GM18951 (cell line): Measurements from ENCODE around the gene TCP11.

Experiments
- POLR2A ChIP-seq: IDR thresholded peaks from 4 replicates; pipeline ENCODE4 v1.6.1; 2011; ENCODE audit warnings: mild to moderate bottlenecking; ENCODE audit not compliant: insufficient read length, insufficient read depth; ENCODE audit errors: extremely low read depth
- in situ Hi-C: fragments of 300-500 bp; cut with MboI; formaldehyde crosslinking; loops from one replicate; pipeline ENCODE4 v1.12.0; 2022; ENCODE audit warnings: low sequenced_read_pairs, mixed read lengths, inconsistent platforms; ENCODE audit not compliant: unreplicated experiment

Gene TCP11

DNA sequence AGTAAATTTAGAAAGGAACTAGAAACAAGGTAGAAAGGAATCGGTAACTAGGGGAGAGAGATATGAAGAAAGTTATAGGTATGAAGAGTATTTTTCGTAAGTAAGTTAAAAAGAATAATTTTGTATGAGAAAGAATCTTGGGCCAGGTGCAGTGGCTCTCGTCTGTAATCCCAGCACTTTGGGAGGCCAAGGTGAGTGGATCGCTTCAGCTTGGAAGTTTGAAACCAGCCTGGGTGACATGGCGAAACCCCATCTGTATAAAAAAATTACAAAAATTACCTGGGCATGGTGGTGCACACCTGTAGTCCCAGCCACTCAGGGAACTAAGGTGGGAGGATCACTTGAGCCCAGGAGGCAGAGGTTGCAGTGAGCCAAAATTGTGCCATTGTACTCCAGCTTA is 42.0 kb downstream of the TCP11 start:
- no peak for TF ChIP-seq POLR2A
- in situ Hi-C loops = no loop called here

DNA sequence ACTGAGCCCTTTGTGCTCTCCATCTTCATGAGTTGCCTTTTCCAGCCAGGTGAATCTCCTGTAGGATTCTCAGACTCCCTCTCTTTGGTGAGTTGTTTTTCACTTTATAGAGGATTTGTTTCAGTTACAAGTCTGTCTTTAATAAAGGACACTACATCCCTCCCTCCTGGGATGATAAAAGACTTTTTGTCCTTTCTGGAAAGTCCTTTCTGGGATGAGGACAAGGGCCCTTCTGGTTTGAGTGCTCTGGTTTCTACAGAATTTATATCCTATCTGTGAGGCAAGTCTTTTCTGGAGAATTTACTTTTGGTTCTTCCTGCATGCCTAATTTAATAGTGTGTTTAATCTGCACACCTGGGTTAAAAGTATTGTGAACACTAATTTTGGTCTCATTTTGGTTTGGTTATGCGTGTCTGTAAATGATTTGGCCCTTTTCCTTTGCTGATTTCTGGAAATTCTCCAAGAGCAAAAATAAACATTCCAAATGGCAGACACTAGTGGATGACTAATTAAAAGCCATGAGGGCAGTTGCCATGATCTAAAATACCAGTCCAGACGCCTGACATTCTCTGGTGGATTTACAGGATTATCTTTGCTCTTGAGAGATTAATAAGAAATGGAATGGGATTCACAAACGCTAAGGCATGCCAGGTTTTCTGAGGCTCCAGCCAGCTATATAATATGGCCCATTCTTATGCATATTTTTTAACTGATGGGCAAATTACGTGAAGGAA is 44.8 kb downstream of the TCP11 start:
- in situ Hi-C loops = no loop called here
- TF ChIP-seq POLR2A = no peak

GRCh38 chr6:35094183-35094582 is 47.0 kb downstream of the TCP11 start:
- in situ Hi-C loops = no loop called here

DNA sequence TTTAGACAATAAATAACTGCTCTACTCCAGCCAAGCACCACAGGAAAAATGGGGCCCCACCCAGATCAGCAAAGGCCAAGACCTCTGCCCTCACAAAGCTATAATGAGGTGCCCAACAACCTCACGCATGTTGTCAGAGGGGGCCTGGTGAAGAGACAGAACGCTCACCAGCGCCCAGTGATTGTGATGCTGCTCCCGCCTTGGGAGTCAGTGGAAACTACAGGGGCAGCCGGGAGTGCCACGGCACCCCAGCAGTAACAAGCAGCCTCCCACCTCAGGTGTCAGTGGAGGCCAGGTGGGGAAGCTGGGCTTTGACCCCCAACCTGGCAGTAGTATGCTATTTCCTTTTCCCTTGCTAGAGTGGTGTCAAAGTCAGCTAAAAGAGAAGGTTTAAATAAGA is 47.4 kb downstream of the TCP11 start:
- no peak for TF ChIP-seq POLR2A
- in situ Hi-C loops = no loop called here

More at GRCh38 chr6:35094183-35094582, 47.0 kb downstream of the TCP11 start:
- no peak for TF ChIP-seq POLR2A

- in situ Hi-C loops = no loop called here
These were observed 48.1 kb downstream of the TCP11 start for GRCh38 chr6:35093118-35093445.

DNA sequence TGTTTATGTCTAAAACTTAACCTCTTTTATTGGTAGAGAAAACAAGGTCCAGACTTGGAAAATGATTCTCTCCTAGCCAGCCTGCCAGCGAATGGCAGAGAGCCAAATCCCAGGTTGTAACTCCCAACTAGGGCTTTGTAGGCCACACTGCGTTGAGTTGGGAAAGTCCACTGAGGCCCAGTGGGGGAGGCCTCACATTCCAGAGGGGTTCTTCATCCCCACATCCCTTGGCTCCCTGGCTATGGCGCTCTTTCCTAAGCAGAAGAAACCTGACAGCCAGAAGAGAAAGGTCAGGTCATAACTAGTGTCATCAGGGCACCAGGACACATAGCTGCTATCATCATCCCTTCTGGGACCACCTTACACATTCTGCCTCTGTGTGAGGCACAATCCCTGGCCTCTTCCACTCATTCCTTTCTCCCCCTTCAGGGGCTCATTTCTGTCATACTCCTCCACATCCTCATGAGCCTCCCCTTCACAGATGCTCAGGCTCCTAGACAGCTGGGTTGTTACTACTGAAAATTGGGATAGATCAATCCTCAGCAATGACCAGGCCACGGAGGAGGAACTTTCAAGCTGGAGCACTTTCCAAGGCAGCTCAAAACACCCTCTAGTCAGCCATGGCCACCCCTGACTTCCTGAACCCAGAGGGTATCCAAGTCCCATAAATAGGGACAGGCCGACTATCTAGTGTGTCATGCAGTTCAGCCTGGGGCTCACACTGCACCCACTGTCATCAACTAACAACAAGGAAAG is 48.6 kb downstream of the TCP11 start:
- no peak for TF ChIP-seq POLR2A
- in situ Hi-C loops = no loop called here

More at GRCh38 chr6:35093118-35093445, 48.1 kb downstream of the TCP11 start:
- no peak for TF ChIP-seq POLR2A

DNA sequence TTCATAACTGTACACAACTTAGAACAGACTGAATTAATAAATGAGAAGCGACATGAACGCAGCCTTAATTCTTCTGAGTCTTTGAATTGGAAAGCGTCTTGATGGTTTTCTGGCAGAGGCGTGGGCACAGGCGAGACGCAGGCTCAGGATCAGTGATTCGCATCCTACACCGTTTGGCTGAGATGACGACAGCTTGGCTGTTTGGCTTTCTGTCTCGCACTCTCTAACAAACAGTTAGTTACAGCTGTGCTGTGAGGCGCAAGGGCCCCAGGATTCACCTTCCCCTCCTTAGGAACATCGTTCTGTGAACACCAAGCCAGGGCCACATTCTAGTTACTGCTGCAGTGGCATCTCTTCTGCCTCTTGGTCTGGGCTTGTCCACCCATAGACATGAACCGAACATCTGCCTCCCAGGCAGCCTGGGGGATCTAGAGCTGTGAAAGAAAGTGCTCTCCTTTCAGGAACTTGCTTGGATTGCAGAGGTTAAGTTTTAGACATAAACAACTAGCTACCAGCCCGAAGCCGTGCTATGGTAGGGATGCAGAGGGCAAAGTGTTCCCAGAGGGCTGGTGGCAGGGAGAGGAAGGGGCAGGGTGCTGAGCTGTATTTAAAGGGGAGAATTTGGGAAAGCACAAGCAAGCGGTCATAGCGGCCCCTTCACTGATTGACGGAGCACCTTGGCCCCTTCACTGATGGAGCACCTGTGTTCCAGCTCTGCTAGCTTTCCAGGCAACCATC is 49.6 kb downstream of the TCP11 start:
- TF ChIP-seq POLR2A = no peak
- in situ Hi-C loops = no loop called here

- no peak for TF ChIP-seq POLR2A
- in situ Hi-C loops = no loop called here
These were observed 50.4 kb downstream of the TCP11 start for GRCh38 chr6:35090734-35091133.

DNA sequence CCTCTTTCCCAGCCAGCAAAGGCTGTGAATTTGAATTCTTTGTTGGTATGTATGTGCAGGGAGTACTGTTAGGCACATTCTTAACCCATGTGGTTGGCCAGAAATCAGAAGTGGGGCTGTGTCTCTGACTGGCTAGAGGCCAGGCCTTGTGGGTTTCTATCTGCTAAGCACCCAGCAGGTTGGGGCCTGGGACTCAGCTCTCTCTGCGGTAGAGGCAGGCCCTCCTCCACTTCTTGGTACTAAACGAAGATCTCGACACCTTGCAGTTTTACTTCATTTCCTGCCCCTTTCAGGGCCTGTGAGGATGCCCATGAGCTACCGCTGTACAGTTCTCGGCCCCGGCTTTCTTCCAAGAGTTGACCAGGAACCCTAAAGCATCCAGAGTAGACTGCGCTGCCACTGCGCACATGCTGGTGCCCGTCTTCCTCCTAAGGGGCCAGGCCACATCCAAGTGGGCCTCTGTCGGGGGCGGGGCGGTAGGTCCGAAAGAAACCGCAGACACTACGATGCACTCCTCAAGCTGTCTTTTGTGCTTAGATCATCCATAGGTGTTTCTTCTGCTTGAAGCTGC is 51.1 kb downstream of the TCP11 start:
- no peak for TF ChIP-seq POLR2A
- in situ Hi-C loops = no loop called here

DNA sequence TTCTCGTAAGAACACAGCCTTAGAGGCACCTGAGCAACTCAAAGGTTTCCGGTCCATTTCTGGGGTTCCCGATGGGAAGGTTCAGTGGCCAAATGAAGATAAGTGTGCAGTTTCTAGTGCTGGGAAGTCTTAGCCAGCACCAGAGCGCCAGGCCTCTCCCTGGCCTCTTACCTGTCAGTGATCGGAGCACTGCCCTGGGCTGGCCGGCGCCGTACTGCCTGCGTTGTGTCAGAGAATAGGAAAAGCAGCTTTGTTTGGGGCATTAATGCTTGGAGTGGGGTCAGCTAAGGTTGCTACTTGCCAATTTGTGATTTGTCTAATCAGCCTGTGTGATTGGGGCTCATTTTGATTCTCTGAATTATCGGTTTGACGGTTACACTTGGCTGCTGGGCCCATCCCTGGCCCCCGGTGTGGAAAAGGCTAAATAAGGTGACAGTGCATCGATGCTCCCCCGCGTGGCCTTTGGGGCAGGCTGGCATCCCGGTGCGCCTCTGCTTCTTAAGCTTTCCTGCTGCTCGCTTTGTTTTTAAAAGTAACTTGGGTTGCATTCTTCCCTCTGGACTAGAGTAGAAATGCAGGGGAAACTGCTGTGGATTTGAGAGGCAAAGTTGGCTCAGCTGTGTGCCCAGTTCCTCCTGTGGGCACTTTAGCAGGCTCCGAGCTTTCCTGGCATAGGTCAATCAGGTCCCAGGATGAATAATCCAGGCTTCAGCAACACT is 51.8 kb downstream of the TCP11 start:
- no peak for TF ChIP-seq POLR2A
- in situ Hi-C loops = no loop called here

DNA sequence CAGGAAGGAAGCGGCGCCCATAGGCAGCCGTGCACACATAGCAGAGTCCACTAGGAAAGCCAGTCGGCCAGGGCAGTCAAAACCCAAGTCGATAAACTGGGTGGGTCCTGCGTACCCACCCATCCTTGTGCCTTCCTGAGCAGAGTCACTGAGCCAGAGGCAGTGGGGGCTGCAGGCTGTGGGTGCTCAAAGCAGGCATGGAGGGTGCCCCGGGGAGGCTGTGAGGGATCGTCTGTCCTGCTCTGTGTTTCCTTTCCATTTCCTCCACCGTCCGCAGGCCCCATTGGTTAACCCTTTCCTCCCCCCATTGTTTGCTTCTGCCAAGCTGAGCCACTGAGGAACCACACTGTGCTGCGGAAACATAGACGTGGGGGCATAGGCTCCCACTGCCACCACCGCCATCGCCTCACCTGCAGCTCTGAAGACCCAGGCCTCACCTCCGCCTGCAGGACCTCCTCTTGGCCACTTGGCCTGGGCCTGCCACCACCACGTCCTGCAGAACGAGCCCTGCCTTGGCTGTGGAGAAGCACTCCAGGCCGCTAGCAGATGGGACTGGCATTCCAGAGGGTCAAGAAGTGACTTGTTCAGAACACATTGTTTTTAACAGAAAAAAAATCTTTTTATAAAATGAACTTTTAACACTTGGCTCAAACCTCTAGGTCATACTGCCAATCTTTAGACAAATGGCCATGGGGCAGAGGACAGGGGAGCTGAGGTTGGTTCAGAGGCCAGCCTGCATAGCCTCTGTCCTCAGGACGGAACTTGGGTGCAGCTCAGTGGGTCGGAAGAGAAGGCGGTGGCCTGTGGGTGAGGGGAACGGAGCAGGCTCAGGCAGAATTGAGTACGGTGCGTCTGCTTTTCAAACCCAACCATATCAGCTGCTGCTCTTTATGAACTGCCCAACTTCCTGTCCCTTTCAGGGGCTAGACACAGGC is 52.6 kb downstream of the TCP11 start:
- in situ Hi-C loops = no loop called here
- TF ChIP-seq POLR2A = no peak

GRCh38 chr6:35087361-35088280 is 53.5 kb downstream of the TCP11 start:
- TF ChIP-seq POLR2A = no peak
- in situ Hi-C loops = no loop called here
